GM19438 (cell line): ENCODE results near the gene SIGLEC8.
"Not testable (repeated sequence)": the region's sequence is repeated elsewhere in the genome, so short reads cannot be mapped to it uniquely, and the experiment has no call there.

Experiments used
- ATAC-seq: cut with Tn5 transposase; IDR thresholded peaks from one replicate; pipeline ENCODE4 v1.9.1; 2021; ENCODE audit warnings: low read depth; ENCODE audit not compliant: unreplicated experiment

The SIGLEC8 gene

DNA sequence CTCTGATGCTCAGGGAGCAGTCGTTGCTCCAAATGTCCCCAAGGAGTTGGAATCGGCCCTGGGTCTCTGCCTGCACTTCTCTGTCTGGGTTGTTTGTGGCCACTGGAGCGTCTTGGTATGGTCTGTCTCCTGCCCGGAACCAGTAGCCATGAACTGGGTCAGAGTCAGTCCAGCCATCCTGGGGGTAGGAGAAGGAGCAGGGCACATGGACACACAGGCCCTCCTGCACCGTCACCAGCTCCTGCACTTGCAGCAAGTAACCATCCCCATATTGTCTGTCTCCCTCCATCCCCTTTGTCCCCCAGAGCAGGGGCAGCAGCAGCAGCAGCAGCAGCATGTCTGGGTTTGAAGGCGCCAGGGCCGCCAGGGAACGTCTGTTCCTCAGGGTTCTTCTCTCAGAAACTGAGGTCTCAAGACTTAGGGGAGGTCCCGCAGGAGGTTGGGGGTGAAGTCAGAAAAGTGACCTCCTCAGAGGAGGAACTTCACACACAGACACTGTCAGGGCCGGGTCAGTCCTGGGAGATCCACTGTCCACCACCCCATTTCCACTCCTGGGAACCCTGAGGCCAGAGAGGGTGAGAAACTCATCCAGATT lies at the start of gene SIGLEC8:
Gene SIGLEC8, minus strand, starts transcription at position 404 of the 595 bp plus-strand sequence. Its CDS starts 67 bp downstream, at position 337.
- ATAC-seq: no peak

DNA sequence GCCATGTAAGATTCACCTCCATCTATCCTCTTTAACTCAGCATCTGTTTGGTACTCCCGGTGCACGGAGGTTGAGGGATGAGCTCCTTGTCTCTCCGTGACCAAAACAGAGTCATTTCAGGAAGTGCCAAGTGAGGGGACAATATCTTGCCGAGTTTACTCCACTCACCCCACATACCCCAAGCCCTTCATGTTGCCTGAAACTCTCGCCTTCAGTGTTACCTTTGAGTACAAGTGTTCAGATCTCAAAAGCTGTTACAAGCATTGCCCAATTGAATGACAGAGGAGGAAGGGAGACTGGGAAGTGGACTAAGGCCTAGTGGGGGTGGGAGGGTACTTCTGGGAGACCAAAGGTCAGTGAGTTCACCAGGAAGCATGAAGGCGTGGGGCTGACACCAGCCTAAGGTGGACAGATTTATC lies 49.4 kb upstream of the SIGLEC8 start:
- ATAC-seq: no peak

DNA sequence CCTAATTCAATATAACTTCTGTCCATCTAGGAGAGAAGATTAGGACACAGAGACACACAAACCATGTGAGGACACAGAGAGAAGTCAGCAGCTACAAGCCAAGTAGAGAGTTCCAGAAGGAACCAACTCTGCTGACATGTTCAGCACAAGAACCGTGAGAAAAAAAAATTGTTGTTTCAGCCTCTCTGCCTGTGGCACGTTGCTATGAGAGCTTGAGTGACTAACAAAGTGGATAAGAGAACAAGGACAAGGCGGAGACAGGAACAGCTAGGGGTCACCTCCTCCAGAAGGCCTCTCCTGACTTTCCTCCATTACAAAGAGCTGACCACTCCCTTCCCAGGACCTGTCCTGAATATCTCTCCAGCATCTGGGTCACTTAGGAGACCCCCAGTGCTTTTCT lies 48.9 kb upstream of the SIGLEC8 start:
- ATAC-seq: no peak

DNA sequence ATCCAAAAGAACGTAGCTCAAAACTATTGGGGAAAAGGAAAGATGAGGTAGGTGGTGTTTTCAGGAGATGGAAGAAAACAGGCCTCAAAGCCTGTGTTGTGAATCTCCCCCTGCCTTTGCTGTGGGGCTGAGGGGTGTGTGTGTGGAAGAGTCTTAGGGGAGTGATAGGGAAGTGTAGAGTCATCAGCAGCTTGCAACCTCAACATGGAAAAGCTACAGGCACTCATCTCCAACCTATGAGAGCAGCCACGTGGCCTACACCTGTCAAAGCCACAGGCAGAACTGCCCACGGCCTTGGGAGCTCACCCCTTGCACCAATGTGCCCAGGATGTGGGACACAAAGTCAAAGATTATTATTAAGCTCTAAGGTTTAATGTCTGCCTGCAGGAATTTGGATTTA lies 47.6 kb upstream of the SIGLEC8 start:
- ATAC-seq: no peak

DNA sequence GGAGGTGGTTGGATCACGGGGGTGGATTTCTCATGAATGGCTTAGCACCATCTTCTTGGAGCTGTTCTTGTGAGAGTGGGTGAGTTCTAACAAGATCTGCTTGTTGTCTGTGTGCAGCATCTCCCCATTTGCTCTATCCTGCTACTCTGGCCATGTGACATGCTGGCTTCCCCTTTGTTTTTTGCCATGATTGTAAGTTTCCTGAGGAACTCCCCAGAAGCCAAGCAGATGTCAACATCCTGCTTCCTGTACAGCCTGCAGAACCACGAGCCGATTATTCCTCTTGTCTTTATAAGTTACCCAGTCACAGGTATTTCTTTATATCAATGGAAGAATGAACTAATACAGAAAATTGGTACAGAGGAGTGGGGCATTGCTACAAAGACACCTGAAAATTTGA lies 45.6 kb upstream of the SIGLEC8 start:
- ATAC-seq: no peak

DNA sequence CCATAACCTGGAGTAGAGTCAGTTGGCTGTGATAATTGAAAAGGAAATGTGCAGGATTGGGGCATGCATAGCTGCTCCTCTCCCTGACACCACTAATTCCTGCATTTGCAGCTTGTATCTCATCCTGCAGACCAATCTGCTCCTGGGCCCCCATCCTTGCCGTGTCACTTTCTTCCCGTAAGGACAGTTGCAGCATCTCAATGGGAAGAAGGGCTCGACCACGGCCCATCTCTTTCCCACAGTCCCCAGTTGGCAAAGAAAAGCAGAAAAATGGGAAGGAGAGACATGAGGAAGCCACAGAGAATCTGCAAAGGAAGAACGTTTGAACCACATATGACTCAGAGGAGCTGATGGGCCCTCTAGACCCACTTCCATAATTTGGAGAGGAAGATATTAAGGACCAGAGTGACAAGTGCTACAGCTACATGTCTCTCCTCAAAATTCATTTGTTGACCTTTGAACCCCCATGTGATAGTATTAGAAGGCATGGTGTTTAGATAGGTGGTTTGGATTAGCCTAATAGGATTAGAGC lies 45.1 kb upstream of the SIGLEC8 start:
- ATAC-seq: no peak

DNA sequence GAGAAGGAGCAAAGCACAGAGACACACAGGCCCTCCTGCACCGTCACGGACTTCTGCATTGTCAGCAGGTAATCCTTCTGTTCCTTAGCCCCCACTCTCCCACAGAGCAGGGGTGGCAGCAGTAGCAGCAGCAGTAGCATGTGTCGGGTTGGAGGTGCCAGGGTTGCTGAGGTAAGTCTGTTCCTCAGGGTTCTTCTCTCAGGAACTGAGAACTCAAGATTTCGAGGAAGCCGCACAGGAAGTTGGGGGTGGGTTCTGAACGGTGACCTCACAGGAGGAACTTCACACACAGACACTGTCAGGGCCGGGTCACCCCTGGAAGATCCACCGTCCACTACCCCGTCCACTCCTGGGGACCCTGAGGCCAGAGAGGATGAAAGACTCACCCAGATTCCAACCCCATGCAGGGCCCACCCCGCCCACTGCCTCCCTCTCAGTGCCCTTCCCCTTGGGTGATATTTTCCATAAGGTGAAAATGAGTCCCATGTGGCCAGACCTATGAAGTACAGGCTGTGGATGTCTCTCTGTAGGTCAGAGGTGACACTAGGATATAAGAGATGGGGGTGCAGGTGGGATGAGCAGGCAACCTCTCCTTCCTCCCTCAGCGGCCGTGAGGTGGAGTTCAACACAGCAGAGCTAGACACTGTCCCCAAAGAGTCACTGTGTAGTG lies 43.5 kb upstream of the SIGLEC8 start, which contains the start of gene SIGLEC12:
Gene SIGLEC12, minus strand, starts transcription at position 207 of the 670 bp plus-strand sequence. Its CDS starts 67 bp downstream, at position 140.
- ATAC-seq: no peak

DNA sequence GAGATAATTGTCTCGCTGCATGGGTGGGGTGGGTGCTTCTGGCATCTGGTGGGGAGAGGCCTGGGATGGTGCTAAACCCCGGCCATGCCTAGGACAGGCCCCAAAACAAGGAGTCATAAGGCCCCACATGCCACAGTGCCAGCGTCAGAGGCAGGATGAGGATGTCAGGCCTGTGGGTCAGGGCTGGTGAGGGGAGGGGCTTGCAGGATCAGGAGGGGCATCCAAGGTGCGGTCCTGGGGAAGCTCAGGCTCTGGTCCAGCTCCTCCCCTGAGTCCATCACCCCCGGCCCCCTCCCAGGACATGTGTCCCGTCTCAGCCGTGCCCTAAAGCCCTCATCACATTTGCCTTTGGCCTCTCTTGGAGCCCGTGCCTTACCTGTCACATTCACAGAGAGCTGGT lies 42.7 kb upstream of the SIGLEC8 start:
- ATAC-seq: not testable (repeated sequence)

DNA sequence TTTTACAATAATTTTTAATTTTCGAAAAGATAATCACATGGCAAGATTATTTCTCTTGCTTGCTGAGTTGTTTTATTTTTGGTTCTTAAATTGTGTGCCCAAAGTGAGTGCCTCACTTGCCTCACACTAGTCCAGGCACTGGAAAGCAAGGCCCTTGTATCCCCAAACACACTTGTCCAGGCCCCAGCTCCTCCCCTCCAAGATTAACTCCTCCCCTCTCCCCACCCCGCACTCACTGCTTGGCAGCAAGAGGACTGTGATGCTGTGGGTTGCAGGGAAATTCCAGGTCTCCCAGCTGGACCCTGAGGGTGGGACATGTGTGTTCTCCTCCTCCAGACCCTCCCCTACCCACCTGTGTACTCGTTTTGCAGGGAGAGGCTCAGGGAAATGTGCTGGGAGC lies 39.4 kb upstream of the SIGLEC8 start:
- no peak for ATAC-seq

DNA sequence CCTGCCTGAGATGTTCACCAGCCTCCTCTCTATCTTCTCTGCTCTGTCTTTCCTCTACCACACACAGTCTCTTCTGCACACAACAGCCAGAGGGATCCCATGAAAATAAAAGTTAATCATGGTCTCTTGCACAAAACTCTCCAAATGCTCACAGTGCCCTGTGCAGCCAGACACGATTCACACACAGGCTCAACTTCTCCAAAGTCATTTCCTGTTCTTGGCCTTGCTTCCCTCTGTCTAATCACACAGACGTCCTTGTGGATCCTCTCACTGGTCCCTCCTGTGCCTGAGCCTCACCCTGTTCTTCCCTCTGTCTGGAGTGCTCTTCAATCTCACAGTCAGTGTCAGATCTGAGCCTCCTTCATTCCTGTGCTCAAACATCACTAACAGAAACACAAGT lies 35.5 kb upstream of the SIGLEC8 start:
- no peak for ATAC-seq

DNA sequence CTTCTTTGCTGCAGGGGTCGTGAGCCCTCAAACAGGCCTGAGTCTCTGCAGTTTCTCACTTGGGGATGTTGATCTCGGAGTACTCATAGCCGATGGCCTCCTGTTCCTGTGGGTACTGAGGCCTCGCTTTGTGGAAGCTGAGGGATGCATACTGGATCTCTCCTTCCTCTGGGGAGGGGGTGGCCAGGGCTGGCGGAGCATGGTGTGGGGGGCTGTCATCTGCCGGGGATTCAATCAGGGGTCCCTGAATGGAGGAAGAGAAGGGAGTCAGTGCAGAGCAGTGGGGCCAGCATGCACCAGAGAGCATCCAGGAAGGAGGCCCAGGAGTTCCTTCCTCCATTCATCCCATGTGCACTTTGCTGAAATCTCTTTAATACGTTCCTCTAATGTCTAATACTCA lies 33.3 kb upstream of the SIGLEC8 start:
- ATAC-seq: no peak

DNA sequence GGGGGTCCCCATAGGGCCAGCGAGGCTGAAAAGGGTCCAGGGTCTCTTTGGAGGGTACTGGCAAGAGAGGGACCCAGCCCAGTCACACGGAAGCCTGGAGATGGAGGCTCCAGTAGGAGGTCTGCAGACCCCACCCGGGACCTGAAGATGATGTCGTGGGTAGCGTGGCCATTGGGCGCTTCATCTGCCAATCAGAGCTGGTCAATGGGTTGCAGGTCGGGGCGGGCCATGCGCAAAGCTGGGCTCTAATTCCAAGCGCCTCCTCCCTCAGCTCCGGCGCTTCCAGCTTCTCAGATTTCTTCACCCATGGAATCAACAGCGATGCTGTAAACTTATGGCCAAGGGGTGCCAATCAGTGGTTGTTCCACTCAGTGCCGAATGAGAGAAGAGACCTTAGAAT lies 32.4 kb upstream of the SIGLEC8 start:
- ATAC-seq: no peak

DNA sequence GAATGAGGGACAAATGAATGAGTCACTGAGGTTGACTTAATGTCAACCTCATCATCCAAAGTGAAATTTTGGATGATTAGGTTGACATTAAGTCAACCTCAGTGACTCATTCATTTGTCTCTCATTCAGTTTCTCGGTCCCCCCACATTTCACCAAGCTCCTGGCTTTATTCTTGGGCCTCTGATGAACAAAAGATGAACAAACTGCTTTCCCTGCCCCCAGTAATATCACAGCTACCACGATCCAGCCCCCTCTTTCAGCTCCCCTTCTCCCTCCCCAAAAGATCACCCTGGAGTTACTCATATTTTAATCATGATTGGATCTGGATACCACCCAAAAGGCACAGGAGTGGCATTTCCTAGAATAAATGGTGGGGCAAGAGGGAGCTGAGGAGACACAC lies 30.9 kb upstream of the SIGLEC8 start:
- no peak for ATAC-seq

DNA sequence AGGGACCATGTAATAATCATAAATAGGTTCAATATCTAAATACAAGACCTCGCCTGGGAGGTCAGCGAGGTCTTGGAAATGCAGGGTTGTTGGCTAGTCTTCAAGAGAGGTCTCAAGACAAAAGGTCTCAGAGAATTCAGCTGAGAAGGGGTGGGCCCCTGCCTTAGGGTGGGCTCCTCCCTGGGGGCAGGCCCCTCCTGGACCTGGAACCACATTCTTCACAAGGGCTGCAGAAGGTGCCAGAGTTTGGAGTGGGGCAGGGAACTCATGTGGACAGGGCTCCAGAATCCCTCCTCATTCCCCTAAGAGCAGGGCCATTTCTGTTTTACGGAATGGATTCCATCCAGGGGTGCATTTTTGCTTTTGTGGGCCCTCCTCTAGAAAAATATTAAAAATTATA lies 30.2 kb upstream of the SIGLEC8 start:
- no peak for ATAC-seq

DNA sequence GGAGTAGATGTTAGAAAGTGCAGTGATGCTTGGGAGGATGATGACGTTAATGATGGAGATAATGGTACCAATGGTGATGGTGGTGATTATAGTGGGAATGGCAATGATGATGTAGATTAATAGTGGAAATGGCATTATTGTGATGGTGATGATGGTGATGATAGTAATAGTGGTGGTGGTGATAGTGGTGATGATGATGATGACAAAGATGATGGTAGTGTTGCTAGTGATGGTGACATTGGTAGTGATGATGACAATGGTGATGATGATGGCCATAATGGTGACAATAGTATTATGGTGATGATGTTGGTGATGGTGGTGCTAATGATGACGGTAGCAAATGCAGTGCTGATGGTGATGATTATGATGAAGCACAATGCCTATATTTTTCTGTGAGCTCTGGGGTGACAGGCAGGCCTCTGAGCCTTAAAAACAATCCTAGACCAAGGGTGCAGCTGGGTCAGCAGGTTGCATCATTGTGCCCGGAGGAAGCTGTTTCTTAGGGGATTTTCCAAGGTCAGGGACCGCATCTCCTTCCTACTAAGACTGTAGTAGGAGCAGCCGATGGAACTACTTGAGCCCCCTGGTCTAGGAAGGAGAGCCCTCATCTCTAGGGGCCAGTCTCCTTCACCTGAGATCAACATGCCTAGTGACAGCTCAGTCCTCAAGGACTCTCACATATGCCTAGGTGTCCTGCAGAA lies 27.9 kb upstream of the SIGLEC8 start:
- ATAC-seq: no peak

DNA sequence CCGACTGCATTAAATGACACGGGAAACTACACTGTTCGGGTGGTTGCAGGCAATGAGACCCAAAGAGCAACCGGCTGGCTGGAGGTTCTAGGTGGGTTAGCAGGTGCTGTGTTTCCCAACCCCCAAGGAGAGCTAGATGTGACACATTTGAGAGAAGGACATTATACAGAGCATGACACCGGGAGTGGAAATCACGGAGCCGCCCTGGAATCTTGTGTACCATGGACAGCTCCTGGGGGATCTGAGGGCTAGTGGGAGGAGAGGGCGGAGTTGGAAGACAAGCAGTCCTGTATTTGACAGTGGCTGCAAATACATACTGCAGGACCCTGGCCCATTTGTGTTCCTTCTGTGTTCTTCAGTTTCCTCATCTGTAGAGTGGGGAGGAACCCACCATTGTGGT lies 22.3 kb upstream of the SIGLEC8 start:
- no peak for ATAC-seq

DNA sequence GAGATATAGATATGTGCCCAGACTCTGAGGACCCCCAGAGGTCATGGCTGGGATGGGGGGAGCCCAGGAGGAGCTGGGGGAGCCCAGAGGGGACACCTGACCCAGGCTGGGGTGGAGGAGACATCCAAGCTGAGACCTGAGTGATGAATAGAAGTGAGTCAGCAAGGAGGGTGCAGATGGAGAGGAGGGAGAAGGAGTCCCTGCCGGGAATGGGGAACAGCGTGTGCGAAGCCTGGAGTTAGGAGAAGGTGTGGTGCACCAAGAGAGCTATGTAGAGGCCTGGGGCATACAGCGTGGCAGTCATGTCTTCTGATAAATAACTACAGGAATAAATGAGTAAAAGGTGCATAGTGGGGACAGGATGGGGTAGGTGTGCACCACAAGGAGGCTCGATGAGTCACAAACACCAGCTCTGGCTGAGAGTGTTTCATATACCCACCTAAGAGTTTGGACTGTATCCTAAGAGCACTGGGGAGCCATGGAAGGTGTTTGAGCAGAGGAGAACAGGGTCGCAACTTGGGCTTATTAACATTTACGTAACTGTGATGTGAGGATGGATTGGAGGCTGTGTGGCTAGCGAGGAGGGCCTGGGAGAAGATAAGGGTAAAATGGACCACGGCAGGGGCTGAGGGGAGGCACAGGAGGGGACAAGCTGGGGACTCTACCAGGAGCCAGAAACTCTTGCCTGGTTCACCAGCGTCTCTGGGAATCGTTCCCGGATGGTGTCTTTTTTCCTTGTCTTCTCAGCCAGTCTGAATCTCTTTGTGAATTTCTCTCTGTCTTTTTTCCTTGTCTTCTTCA lies 21.5 kb upstream of the SIGLEC8 start:
- no peak for ATAC-seq

DNA sequence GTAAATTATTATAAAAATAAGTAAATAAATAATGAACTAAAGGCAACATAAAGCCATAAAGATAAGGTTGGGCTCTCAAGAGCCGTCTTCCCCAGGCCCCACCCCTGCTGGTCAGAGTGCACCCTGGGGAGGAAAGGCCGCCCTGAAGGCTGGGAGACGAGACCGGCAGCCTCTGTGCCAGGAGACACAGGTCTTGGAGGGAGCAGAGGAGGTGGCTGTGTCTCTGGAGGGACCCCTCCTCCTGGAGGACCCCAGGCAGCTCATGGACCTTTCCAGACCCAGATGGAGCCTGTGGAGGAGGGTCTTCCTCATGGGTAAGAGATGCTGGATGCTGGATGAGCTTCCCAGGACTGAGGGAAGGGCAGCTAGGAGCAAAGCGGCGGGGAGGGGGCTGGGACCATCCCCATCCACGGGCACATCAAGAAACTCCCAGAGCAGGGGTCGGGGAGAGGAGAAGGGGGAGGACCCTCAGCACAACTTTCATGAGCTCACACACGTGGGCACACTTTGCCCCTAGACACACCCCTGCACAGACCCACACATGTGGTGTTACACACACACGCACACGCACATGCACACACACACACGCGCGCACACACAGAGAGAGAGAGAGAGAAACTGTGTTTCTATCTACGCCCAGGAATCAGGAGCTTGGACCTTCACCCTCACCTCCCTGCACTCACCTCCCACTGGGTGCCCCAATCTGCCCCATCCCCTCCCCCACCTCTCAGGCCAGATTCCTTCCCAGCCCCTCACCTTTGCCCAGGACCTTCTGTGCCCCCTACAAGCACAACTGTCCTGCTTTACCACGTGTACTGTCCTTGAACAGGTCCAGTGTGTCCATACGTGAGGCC lies 20.4 kb upstream of the SIGLEC8 start, which contains the start of gene CEACAM18:
Gene CEACAM18, plus strand, starts transcription at position 159 of the 854 bp plus-strand sequence.
- no peak for ATAC-seq

DNA sequence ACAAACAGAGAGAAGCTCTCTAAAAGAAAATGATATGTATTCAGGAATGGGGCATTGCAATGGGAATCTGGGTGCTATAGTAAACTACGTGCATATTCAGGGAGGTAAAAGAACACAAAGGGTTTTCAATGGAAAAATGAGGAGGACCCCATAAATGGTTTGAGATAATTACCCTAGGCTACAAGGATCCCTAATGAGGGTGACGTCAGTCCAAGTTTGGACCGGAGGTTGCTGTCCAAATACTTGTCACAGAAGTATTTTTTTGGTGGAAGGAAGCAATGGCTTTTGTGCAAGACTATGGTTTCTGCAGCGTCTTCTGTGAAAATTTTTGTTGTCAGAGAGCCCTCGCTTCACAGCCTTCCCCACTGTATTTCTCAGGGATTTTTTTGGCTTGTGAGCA lies 19.1 kb upstream of the SIGLEC8 start:
- ATAC-seq: no peak

DNA sequence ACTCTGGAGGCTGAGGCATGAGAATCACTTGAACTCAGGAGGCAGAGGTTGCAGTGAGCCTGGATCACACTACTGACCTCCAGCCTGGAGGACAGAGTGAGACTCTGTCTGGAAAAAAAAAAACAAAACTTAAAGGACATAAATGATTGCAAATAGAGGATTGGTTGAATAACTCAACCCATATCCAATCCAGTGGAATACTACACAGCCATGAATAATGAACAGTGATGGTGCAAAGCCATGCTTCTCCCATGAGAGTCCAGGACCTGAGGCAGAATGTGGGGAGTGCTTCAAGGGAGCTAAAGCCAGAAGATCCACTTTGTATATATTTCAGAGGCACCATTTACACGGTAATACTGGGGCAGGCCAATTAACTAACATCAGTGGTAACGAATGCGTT lies 17.9 kb upstream of the SIGLEC8 start:
- no peak for ATAC-seq
